PC-3 (cell line): ENCODE measurements around the gene GRK6. TPM values are rescaled to one million over a fixed set of nuclear protein-coding genes. Genes with fewer than 3 reads are reported as not detected.

Experiments used
- ATAC-seq: fragments of 200-7000 bp; cut with Tn5 transposase; 2 replicates; pipeline ENCODE4 v1.9.1; 2020; ENCODE audit warnings: mild to moderate bottlenecking, moderate library complexity
- BruUV-seq: library from RNA; stranded (reverse); fragments of 400-500 nt; replicated peaks from 2 replicates; lab custom pipeline; 2021; lab: Mats Ljungman, UMichigan
- CTCF ChIA-PET: fragments of 300-600 bp; sonication (Branson Sonifier 250); formaldehyde crosslinking; loops from one replicate; lab custom pipeline; 2022; ENCODE audit warnings: antibody characterized with exemption; lab: Charles Lee
- POLR2A ChIA-PET: fragments of 300-600 bp; sonication (Branson Sonifier 250); formaldehyde crosslinking; loops from one replicate; lab custom pipeline; 2022; ENCODE audit warnings: antibody characterized with exemption; ENCODE audit not compliant: unreplicated experiment; lab: Charles Lee
- DNase-seq: peaks from one replicate; pipeline ENCODE4 v3.0.0-alpha.2; 2015
- H2AFZ ChIP-seq: fragments of 300-600 bp; sonication (generic); 2 replicates; pipeline ENCODE4 v1.6.0; 2016; ENCODE audit warnings: antibody characterized with exemption, low read length
- H3F3A ChIP-seq: fragments of 300-600 bp; sonication (generic); one replicate; pipeline ENCODE4 v1.6.0; 2017; ENCODE audit warnings: antibody characterized with exemption, low read length, control low read depth, mild to moderate bottlenecking; ENCODE audit not compliant: unreplicated experiment
- H3K27ac ChIP-seq: fragments of 300-600 bp; sonication (generic); 2 replicates; pipeline ENCODE4 v1.5.1; 2016; ENCODE audit warnings: mild to moderate bottlenecking, low read length
- H3K27me3 ChIP-seq: fragments of 300-600 bp; sonication (generic); 2 replicates; pipeline ENCODE4 v1.6.1; 2016; ENCODE audit warnings: low read length, mixed read lengths
- H3K36me3 ChIP-seq: fragments of 300-600 bp; sonication (generic); 2 replicates; pipeline ENCODE4 v1.6.1; 2016; ENCODE audit warnings: low read depth, mixed run types, low read length, mixed read lengths
- H3K4me1 ChIP-seq: fragments of 300-600 bp; sonication (generic); 2 replicates; pipeline ENCODE4 v1.5.1; 2016; ENCODE audit warnings: low read length; ENCODE audit not compliant: insufficient read depth
- H3K4me2 ChIP-seq: fragments of 300-600 bp; sonication (generic); 2 replicates; pipeline ENCODE4 v1.6.0; 2016; ENCODE audit warnings: low read length
- H3K4me3 ChIP-seq: fragments of 300-600 bp; sonication (generic); 2 replicates; pipeline ENCODE4 v1.5.1; 2016; ENCODE audit warnings: mild to moderate bottlenecking, low read length, mixed read lengths
- H3K79me2 ChIP-seq: fragments of 300-600 bp; sonication (generic); 2 replicates; pipeline ENCODE4 v1.6.1; 2017; ENCODE audit warnings: low read length, mixed read lengths
- H3K9ac ChIP-seq: fragments of 300-600 bp; sonication (generic); 2 replicates; pipeline ENCODE4 v1.6.0; 2016; ENCODE audit warnings: mild to moderate bottlenecking, low read length
- H3K9me2 ChIP-seq: fragments of 300-600 bp; sonication (generic); replicated peaks from 2 replicates; pipeline ENCODE4 v1.6.1; 2016; ENCODE audit warnings: mixed run types, low read length, mixed read lengths
- H3K9me3 ChIP-seq: fragments of 300-600 bp; sonication (generic); 2 replicates; pipeline ENCODE4 v1.6.1; 2016; ENCODE audit warnings: low read length, mixed read lengths
- H4K20me1 ChIP-seq: fragments of 300-600 bp; sonication (generic); 2 replicates; pipeline ENCODE4 v1.6.1; 2016; ENCODE audit warnings: low read length, mixed read lengths
- EZH2 ChIP-seq: fragments of 300-600 bp; sonication (generic); IDR thresholded peaks from one replicate; pipeline ENCODE4 v1.6.1; 2017; ENCODE audit warnings: antibody characterized with exemption, mild to moderate bottlenecking, low read length; ENCODE audit not compliant: unreplicated experiment
- EZH2phosphoT487 ChIP-seq: fragments of 300-600 bp; sonication (generic); IDR thresholded peaks from 2 replicates; pipeline ENCODE4 v1.6.1; 2018; ENCODE audit warnings: mild to moderate bottlenecking, antibody characterized with exemption, low read length, borderline replicate concordance
- intact Hi-C: fragments of 100-400 bp; cut with micrococcal nuclease; formaldehyde crosslinking; loops from 2 replicates; pipeline ENCODE4 v1.9.0; 2023
- total RNA-seq: library from RNA; depleted of rRNA; stranded (reverse); fragments of >200 nt; gene quantifications from 2 replicates; pipeline ENCODE4 v1.2.3, GENCODE V29; 2014
- TF ChIP-seq, protein P1 (sequence below): fragments of 300-600 bp; sonication (generic); conservative IDR thresholded peaks from 2 replicates; pipeline ENCODE4 v1.5.1; 2017; ENCODE audit warnings: antibody characterized with exemption, low read depth, mild to moderate bottlenecking, low read length

GRK6 gene
- total RNA-seq, 1 experiment from 2014 or later: 69.9 TPM

DNA sequence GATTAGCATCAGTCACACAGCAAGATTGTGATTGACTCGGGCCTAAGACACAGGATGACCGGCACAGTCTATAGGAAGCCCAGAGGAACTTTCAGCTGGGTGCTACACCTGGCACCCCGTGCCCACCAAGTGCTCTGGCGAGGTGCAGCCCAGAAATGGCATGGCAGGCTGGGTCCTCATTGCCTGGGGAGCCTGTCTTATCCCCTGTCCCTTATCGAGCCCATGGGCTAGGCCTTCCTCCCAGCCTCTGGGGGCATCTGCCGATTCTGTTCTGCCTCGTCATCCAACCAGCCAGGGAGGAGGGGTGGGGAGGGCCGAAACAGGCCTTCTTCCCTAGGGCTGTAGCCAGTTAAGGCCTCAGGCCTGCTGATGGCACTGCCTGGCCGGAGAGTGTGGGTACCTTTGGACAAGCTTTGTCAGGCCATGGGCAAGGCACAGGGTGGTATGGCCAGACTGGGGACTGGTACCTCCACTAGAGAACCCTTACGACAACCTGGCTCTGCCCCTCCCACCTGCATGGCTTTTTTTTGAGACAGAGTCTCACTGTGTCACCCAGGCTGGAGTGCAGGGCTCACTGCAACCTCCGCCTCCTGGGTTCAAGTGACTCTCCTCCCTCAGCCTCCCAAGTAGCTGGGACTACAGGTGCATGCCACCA, 1.6 kb downstream of the GRK6 start:
- peak overlapping the region; percentile 90; the same call in 1 of the 2 replicates for H3K9ac ChIP-seq
- peaks cover 19% of the 10 kb centered on the region for H3K4me1 ChIP-seq
- no peaks in the 10 kb centered on the region for H3F3A ChIP-seq
- no TSS peak for BruUV-seq
- no peaks in the 10 kb centered on the region for H3K9me3 ChIP-seq
- no peaks in the 10 kb centered on the region for H3K9me2 ChIP-seq
- TF ChIP-seq, protein P1, sequence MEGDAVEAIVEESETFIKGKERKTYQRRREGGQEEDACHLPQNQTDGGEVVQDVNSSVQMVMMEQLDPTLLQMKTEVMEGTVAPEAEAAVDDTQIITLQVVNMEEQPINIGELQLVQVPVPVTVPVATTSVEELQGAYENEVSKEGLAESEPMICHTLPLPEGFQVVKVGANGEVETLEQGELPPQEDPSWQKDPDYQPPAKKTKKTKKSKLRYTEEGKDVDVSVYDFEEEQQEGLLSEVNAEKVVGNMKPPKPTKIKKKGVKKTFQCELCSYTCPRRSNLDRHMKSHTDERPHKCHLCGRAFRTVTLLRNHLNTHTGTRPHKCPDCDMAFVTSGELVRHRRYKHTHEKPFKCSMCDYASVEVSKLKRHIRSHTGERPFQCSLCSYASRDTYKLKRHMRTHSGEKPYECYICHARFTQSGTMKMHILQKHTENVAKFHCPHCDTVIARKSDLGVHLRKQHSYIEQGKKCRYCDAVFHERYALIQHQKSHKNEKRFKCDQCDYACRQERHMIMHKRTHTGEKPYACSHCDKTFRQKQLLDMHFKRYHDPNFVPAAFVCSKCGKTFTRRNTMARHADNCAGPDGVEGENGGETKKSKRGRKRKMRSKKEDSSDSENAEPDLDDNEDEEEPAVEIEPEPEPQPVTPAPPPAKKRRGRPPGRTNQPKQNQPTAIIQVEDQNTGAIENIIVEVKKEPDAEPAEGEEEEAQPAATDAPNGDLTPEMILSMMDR: no peak
- TF ChIP-seq EZH2phosphoT487: no peak
- no peak for TF ChIP-seq EZH2
- DNase-seq (no peak), ATAC-seq (no peak)
- 0 out of 2 replicates have a peak, but pooled peaks cover 5% of the 10 kb centered on the region for H4K20me1 ChIP-seq
- no peaks in the 10 kb centered on the region for H3K36me3 ChIP-seq
- H3K4me3 ChIP-seq: peak overlapping the region; percentile 75
- H3K4me2 ChIP-seq: peak overlapping the region; percentile 99
- no peak overlapping the region for H3K27ac ChIP-seq
- intact Hi-C loops: loop anchor here (2.0 kb wide), 3 partner anchors 19 to 27 kb away; partner anchors contain the start of gene PRR7
- CTCF ChIA-PET: interaction anchor here (2.3 kb wide), 1 partner anchor 25 kb away, joined by 32 read pairs; no protein-coding TSS in a partner anchor
- H2AFZ ChIP-seq: no peak overlapping the region
- peaks cover 31% of the 10 kb centered on the region for H3K79me2 ChIP-seq
- H3K27me3 ChIP-seq: no peaks in the 10 kb centered on the region
- POLR2A ChIA-PET: no interaction called here

DNA sequence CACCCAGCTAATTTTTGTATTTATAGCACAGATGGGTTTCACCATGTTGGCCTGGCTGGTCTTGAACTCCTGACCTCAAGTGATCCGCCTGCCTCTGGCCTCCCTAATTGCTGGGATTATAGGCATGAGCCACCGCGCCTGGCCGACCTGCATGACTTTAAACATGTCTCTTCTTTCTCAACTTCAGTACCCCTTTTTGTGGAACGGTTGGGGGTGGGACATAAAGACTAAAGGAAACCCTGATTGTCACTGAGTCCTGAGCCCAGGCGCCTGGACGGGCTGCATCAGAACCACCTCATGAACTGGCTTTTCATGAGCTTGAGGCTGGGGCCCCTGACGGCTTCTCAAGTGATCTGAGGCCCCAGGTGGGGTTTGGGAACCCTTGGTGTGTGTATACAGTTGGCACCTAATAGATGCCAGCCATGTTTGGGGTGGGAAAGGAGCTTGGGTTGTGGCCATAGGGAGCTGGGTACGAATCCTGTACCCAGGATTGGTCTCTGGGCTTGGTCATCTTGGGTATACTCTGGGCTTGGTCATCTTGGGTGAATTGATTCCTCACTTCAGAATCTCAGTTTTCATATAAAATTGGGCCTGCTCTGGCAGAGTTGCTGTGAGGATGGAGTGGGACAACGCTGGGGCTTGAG, 2.2 kb downstream of the GRK6 start:
- Histone ChIP-seq H3K4me3 (no peak overlapping the region), H3K4me2 (peak overlapping the region; percentile 99; the same call in 1 of the 2 replicates), H3K27me3 (no peaks in the 10 kb centered on the region), H3K9ac (no peak overlapping the region), H3K9me3 (no peaks in the 10 kb centered on the region), H3K9me2 (no peaks in the 10 kb centered on the region), H4K20me1 (0 out of 2 replicates have a peak, but pooled peaks cover 5% of the 10 kb centered on the region), H2AFZ (no peak overlapping the region), H3K79me2 (peaks cover 31% of the 10 kb centered on the region), H3K36me3 (peaks cover 3% of the 10 kb centered on the region; the same call in 1 of the 2 replicates), H3K4me1 (peaks cover 19% of the 10 kb centered on the region), H3F3A (no peaks in the 10 kb centered on the region), H3K27ac (no peak overlapping the region)
- CTCF ChIA-PET: no interaction called here
- no TSS peak for BruUV-seq
- DNase-seq (no peak), ATAC-seq (no peak)
- TF ChIP-seq EZH2: no peak
- TF ChIP-seq, protein P1: no peak
- intact Hi-C loops: no loop called here
- POLR2A ChIA-PET: no interaction called here
